GM13977 (cell line): Measurements from ENCODE around the gene TMEM229B.

Experiments used
- DNase-seq: peaks from one replicate; pipeline ENCODE4 v3.0.0; 2012; ENCODE audit warnings: low spot score
- CTCF ChIP-seq: IDR thresholded peaks from 2 replicates; pipeline ENCODE4 v1.5.1; 2012; ENCODE audit warnings: mild to moderate bottlenecking, control low read depth; ENCODE audit not compliant: insufficient read depth; ENCODE audit errors: extremely low read depth, missing control alignments
- in situ Hi-C: fragments of 300-500 bp; cut with MboI; formaldehyde crosslinking; loops from one replicate; pipeline ENCODE4 v1.12.0; 2022; ENCODE audit warnings: low sequenced_read_pairs, low pct_unique_long_range_greater_than_20kb, mixed read lengths, inconsistent platforms; ENCODE audit not compliant: unreplicated experiment

The TMEM229B gene

GRCh38 chr14:67510121-67510520 lies 21.6 kb upstream of the TMEM229B start:
- no peak for TF ChIP-seq CTCF
- in situ Hi-C loops: no loop called here
- DNase-seq: no peak

- TF ChIP-seq CTCF: no peak
- DNase-seq: no peak
- in situ Hi-C loops: no loop called here
Observed at GRCh38 chr14:67508956-67509355, 20.4 kb upstream of the TMEM229B start.

- in situ Hi-C loops: no loop called here
Observed at GRCh38 chr14:67505254-67505653, 16.7 kb upstream of the TMEM229B start.

GRCh38 chr14:67503331-67503730 lies 14.8 kb upstream of the TMEM229B start:
- no peak for TF ChIP-seq CTCF
- DNase-seq: no peak
- in situ Hi-C loops: no loop called here

More at GRCh38 chr14:67505254-67505653, 16.7 kb upstream of the TMEM229B start:
- DNase-seq: no peak
- TF ChIP-seq CTCF: no peak

GRCh38 chr14:67502867-67503266 lies 14.3 kb upstream of the TMEM229B start:
- TF ChIP-seq CTCF: no peak
- in situ Hi-C loops: no loop called here
- no peak for DNase-seq

GRCh38 chr14:67501670-67502069 lies 13.1 kb upstream of the TMEM229B start:
- no peak for TF ChIP-seq CTCF
- in situ Hi-C loops: no loop called here
- DNase-seq: no peak

- in situ Hi-C loops: no loop called here
- TF ChIP-seq CTCF: no peak
- no peak for DNase-seq
Observed at GRCh38 chr14:67500981-67501380, 12.5 kb upstream of the TMEM229B start.
